Measurements from ENCODE around the gene ACTMAP. TPM values are rescaled to one million over a fixed set of nuclear protein-coding genes. Genes with fewer than 3 reads are reported as not detected.
A peak's percentile ranks its signal among the peaks of the same experiment; 100 is the strongest.

ACTMAP gene
- total and polyA plus RNA-seq, 2 of the 13 experiments (the other 11 are each of a cell fraction or from before 2014, with no cell fraction given) = 2.2 to 7.9 TPM

DNA sequence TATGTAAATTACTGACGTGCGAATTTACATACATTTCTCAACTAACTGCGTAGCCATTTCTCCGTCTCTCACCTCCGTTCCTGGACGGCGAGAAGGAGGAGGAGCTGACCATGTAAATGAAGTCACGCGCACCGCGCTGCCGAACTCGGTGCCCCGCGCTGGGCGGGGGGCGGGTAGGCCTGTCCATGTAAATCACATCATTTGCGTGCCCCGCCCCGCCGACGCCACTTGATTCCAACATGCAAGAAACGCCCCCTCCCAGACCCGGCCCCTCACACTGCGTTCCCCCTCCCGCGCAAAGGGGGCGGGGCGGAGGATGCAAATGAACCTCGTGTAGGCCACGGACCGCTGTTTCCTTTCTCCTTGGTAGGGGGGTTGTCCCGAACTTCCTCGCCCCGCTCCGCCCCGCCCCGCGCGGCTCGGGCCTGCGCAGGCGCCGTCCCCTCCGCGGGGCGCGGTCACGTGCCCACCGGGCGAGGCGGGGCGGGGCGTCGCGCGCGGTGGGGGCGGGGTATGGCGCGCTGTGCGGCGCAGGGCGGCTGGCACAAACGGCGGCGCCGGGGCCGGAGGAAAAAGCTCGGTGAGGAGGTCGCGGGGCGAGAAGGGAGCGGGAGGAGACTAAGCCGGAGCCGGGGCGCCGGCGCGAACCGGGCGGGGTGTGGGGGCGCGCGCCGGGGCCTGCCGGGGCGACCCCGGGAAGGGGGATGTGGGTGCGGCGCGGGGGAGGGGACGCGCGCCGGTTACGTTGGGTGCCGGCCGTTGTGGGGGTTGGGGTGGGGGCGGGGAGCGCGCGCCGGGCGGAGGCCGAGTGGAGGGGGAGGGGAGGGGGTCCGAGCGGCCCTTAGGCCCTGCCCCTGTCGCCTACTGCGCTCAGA, 48.6 kb upstream of the ACTMAP start, which contains the start of gene EGLN2 (continued):
- TF ChIP-seq ZNF850 (CRISPR knock-in tag; conservative IDR thresholded peaks at IDR 0.05) (no peak), ZNF205 (CRISPR knock-in tag; IDR thresholded peaks at IDR 0.05) (no peak), ZNF570 (CRISPR knock-in tag; IDR thresholded peaks at IDR 0.05; ENCODE audit: borderline replicate concordance) (no peak), ZNF207 (IDR thresholded peaks at IDR 0.05; ENCODE audit: borderline replicate concordance) (no peak), ARNT2 (CRISPR knock-in tag; IDR thresholded peaks at IDR 0.05; ENCODE audit: low read depth) (no peak), ZNF816 (CRISPR knock-in tag; IDR thresholded peaks at IDR 0.05; ENCODE audit: borderline replicate concordance) (no peak), MBNL3 (CRISPR knock-in tag; conservative IDR thresholded peaks at IDR 0.05) (no peak), FOXA3 (CRISPR knock-in tag; IDR thresholded peaks at IDR 0.05) (0 out of 2 replicates have a peak, but pooled peaks have one; percentile 21), SIX1 (CRISPR knock-in tag; IDR thresholded peaks at IDR 0.05; ENCODE audit: borderline replicate concordance) (no peak), NPAS2 (CRISPR knock-in tag; IDR thresholded peaks at IDR 0.05; ENCODE audit: borderline replicate concordance) (no peak), U2AF2 (IDR thresholded peaks at IDR 0.05; ENCODE audit: low read depth, low read length) (no peak), HNRNPK (IDR thresholded peaks at IDR 0.05; ENCODE audit: low read depth, low read length, poor library complexity, severe bottlenecking) (no peak)
- TF ChIP-seq, protein P1, sequence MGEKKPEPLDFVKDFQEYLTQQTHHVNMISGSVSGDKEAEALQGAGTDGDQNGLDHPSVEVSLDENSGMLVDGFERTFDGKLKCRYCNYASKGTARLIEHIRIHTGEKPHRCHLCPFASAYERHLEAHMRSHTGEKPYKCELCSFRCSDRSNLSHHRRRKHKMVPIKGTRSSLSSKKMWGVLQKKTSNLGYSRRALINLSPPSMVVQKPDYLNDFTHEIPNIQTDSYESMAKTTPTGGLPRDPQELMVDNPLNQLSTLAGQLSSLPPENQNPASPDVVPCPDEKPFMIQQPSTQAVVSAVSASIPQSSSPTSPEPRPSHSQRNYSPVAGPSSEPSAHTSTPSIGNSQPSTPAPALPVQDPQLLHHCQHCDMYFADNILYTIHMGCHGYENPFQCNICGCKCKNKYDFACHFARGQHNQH (CRISPR knock-in tag; IDR thresholded peaks at IDR 0.05) = no peak
- TF ChIP-seq, protein P2, sequence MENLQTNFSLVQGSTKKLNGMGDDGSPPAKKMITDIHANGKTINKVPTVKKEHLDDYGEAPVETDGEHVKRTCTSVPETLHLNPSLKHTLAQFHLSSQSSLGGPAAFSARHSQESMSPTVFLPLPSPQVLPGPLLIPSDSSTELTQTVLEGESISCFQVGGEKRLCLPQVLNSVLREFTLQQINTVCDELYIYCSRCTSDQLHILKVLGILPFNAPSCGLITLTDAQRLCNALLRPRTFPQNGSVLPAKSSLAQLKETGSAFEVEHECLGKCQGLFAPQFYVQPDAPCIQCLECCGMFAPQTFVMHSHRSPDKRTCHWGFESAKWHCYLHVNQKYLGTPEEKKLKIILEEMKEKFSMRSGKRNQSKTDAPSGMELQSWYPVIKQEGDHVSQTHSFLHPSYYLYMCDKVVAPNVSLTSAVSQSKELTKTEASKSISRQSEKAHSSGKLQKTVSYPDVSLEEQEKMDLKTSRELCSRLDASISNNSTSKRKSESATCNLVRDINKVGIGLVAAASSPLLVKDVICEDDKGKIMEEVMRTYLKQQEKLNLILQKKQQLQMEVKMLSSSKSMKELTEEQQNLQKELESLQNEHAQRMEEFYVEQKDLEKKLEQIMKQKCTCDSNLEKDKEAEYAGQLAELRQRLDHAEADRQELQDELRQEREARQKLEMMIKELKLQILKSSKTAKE (CRISPR knock-in tag; IDR thresholded peaks at IDR 0.05; ENCODE audit: borderline replicate concordance) = no peak
- TF ChIP-seq, protein P3, sequence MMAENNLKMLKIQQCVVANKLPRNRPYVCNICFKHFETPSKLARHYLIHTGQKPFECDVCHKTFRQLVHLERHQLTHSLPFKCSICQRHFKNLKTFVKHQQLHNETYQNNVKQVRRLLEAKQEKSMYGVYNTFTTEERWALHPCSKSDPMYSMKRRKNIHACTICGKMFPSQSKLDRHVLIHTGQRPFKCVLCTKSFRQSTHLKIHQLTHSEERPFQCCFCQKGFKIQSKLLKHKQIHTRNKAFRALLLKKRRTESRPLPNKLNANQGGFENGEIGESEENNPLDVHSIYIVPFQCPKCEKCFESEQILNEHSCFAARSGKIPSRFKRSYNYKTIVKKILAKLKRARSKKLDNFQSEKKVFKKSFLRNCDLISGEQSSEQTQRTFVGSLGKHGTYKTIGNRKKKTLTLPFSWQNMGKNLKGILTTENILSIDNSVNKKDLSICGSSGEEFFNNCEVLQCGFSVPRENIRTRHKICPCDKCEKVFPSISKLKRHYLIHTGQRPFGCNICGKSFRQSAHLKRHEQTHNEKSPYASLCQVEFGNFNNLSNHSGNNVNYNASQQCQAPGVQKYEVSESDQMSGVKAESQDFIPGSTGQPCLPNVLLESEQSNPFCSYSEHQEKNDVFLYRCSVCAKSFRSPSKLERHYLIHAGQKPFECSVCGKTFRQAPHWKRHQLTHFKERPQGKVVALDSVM (CRISPR knock-in tag; IDR thresholded peaks at IDR 0.05) = no peak
- TF ChIP-seq, protein P4, sequence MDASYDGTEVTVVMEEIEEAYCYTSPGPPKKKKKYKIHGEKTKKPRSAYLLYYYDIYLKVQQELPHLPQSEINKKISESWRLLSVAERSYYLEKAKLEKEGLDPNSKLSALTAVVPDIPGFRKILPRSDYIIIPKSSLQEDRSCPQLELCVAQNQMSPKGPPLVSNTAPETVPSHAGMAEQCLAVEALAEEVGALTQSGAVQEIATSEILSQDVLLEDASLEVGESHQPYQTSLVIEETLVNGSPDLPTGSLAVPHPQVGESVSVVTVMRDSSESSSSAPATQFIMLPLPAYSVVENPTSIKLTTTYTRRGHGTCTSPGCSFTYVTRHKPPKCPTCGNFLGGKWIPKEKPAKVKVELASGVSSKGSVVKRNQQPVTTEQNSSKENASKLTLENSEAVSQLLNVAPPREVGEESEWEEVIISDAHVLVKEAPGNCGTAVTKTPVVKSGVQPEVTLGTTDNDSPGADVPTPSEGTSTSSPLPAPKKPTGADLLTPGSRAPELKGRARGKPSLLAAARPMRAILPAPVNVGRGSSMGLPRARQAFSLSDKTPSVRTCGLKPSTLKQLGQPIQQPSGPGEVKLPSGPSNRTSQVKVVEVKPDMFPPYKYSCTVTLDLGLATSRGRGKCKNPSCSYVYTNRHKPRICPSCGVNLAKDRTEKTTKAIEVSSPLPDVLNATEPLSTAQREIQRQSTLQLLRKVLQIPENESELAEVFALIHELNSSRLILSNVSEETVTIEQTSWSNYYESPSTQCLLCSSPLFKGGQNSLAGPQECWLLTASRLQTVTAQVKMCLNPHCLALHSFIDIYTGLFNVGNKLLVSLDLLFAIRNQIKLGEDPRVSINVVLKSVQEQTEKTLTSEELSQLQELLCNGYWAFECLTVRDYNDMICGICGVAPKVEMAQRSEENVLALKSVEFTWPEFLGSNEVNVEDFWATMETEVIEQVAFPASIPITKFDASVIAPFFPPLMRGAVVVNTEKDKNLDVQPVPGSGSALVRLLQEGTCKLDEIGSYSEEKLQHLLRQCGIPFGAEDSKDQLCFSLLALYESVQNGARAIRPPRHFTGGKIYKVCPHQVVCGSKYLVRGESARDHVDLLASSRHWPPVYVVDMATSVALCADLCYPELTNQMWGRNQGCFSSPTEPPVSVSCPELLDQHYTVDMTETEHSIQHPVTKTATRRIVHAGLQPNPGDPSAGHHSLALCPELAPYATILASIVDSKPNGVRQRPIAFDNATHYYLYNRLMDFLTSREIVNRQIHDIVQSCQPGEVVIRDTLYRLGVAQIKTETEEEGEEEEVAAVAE (CRISPR knock-in tag; IDR thresholded peaks at IDR 0.05; ENCODE audit: borderline replicate concordance) = no peak
- TF ChIP-seq, protein P5, sequence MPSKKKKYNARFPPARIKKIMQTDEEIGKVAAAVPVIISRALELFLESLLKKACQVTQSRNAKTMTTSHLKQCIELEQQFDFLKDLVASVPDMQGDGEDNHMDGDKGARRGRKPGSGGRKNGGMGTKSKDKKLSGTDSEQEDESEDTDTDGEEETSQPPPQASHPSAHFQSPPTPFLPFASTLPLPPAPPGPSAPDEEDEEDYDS (CRISPR knock-in tag; IDR thresholded peaks at IDR 0.05) = peak; percentile 66
